Ishikawa (cell line): Measurements from ENCODE around the gene OR2T10.

ENCODE experiments used
- CEBPB ChIP-seq: IDR thresholded peaks from 2 replicates; pipeline ENCODE4 v1.6.1; 2012
- CREB1 ChIP-seq: IDR thresholded peaks from 2 replicates; pipeline ENCODE4 v1.6.1; 2012; ENCODE audit warnings: low read depth
- EGR1 ChIP-seq: IDR thresholded peaks from 2 replicates; pipeline ENCODE4 v1.6.1; 2012
- MAX ChIP-seq: IDR thresholded peaks from 2 replicates; pipeline ENCODE4 v1.6.1; 2012
- TAF1 ChIP-seq: IDR thresholded peaks from 2 replicates; pipeline ENCODE4 v1.6.1; 2012; ENCODE audit warnings: low read depth, mild to moderate bottlenecking
- USF1 ChIP-seq: IDR thresholded peaks from 2 replicates; pipeline ENCODE4 v1.6.1; 2012
- YY1 ChIP-seq: IDR thresholded peaks from 2 replicates; pipeline ENCODE4 v1.6.1; 2012; ENCODE audit warnings: low read depth

- TF ChIP-seq CEBPB = no peak
- TF ChIP-seq TAF1 = no peak
- TF ChIP-seq MAX = no peak
- no peak for TF ChIP-seq YY1
- TF ChIP-seq USF1 = no peak
- no peak for TF ChIP-seq EGR1
- no peak for TF ChIP-seq CREB1
Measured at GRCh38 chr1:248593226-248593625, 4.3 kb downstream of the OR2T10 start.
